ENCODE results near the gene ATF7IP2.
"Not testable (repeated sequence)": the region's sequence is repeated elsewhere in the genome, so short reads cannot be mapped to it uniquely, and the experiment has no call there.

ATF7IP2 gene, protein sequence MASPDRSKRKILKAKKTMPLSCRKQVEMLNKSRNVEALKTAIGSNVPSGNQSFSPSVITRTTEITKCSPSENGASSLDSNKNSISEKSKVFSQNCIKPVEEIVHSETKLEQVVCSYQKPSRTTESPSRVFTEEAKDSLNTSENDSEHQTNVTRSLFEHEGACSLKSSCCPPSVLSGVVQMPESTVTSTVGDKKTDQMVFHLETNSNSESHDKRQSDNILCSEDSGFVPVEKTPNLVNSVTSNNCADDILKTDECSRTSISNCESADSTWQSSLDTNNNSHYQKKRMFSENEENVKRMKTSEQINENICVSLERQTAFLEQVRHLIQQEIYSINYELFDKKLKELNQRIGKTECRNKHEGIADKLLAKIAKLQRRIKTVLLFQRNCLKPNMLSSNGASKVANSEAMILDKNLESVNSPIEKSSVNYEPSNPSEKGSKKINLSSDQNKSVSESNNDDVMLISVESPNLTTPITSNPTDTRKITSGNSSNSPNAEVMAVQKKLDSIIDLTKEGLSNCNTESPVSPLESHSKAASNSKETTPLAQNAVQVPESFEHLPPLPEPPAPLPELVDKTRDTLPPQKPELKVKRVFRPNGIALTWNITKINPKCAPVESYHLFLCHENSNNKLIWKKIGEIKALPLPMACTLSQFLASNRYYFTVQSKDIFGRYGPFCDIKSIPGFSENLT

DNA sequence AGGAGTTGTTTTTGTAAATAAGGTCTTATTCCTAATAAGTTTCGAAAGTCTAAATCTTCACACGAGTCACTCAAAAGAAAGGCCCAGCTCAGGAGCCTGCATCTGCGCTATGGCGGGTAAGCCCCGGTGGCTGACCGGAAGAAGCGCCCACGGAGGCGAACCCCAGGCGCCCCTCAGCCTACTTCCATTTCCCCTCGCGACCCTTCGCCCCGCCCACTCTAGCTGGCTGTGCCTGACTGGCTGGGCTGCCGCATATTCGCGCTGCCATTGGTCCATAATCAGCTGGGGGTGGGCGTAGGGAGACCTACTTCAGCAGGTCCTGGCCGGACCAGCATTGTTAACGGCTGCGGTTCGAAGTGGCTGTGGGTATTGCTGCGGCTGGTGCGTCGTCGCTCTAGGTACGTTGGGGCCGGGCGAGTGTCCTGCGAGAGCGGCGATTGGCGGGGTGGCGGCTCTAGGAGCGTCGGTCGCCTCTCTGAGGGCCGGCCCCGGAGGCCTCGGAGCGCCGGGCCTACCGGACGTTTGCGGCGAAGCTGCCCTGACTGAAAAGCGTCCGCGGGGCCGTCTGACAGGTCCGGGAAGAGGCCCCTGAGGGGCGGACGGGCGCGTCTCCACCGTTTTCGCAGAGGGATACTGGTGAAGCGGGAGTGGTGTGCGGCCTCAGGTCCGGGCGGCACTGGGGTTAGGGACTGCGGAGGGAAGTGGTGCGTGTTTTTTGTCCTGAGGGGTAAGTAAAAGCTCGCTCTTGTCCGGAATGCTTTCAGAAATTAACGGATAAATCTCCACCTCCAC, at the start of gene ATF7IP2:
Gene ATF7IP2, plus strand, starts transcription at position 337 of the 792 bp plus-strand sequence. CDS start 44,560 bp downstream, outside the sequence.
- peak; percentile 82 for DNase-seq

DNA sequence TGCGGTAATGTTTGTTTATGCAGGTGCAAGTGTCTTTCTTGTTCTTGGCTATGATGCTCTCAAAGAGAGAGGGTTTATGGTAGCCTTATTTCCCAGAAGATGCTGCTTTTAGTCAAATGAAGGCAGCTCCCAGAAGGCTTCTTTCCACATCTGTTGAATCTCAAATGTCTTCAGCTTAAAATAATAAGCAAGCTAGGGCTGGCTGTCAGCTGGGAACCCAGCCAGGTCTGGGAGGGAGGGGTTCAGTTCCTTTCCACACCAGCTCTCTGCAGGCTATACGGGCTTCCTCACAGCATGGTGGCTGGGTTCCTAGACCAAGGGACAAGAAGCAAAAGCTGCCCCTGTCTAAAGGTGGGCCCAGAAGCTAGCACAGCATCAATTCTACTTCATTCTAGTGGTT, 47.4 kb upstream of the ATF7IP2 start:
- no peak for DNase-seq

DNA sequence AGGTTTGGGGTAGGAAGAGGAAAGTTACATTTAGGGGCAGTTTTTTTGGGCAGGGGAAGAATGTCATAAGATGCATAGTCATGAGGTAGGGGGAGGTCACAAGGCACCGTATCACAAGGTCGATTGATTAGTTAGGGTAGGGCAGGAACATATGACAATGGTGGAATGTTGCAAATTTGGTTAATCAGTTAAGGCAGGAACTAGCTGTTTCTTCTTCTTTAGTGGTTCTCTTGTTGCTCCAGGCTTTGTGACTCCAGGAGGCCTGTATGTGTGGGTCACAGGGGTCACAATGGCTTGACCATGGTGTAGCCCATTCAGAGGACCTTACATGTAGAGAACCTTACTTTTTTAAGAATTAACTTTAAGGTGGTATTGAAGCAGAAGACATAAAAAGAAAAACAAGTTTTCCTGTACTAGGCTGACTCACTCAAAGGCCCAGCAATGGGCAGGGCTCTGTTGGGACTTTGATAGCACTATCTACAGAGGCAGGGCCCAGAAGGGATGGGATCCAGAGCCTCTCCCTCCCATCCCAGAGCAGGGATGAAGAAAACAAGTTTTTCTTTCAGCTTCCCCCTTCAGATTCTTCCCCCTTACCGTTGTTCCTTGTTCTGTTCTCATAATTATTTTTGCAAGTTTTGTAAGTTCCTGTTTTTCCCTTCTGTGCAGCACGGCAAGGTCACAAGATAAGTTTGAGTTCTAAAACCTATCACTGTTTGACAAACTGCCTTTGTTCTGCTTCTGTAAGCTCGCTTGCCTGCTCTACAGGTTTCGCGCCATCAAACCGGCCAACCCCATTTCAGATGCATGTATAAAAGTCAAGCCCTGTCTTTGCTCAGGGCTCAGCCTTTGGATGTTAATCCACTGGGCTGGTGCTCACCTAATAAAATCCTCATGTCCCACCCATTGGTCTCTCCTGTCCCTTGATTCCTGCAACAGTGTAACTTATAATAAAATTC, 45.8 kb upstream of the ATF7IP2 start:
- no peak for DNase-seq

DNA sequence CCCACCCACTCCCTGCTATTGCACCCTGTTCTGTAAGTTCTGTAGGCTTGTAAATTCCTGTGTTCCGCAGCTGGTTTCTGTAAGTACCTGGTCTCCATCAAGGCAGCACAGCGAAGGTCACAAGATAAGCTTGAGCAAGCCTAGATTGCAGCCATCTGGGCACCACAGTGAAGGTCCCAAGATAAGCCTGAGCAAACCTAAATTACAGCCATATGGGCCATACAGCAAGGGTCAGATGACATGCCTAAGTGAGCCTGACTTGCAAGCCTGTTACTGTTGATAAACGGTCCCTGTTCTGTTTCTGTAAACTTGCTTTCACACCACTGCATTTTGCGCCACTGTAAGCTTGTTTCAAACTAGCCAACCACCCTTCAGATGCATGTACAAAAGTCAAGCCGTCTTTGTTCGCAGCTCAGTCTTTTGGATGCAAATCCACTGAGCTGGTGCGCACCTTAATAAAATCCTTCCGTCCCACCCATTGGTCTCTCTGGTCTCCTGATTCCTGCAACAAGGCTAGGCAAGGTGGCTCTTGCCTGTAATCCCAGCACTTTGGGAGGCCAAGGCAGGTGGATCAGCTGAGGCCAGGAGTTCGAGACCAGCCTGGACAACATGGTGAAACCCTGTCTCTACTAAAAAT, 42.6 kb upstream of the ATF7IP2 start:
- no peak for DNase-seq

DNA sequence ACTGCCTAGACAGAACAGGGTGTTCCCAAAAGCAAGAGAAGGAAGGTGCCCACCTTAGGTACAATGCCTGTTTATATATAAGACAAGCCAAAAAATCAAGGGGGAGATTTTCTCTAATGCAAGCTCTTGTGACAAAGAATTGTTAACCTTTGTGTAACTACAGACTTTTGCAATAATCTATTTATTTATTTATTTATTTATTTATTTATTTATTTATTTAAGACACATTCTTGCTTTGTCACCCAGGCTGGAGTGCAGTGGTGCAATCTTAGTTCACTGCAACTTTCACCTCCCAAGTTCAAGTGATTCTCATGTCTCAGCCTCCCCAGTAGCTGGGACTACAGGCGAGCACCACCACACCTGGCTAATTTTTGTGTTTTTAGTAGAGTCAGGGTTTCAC, 41.2 kb upstream of the ATF7IP2 start:
- DNase-seq: not testable (repeated sequence)

DNA sequence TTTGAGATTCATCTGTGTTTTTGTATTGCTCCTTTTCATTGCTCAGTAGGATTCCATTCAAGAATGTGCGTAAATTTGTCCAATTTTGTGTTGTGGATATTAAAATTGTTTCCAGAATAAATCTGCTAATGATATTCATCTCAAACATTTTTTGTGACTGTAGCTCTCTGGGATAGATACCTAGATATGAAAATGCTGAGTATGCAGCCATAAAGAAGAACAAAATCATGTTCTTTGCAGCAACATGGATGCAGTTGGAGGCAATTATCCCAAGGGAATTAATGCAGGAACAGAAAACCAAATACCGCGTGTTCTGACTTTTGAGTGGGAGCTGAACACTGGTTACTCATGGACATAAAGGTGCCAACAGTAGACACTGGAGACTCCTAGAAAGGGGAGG, 40.2 kb upstream of the ATF7IP2 start:
- DNase-seq: no peak

DNA sequence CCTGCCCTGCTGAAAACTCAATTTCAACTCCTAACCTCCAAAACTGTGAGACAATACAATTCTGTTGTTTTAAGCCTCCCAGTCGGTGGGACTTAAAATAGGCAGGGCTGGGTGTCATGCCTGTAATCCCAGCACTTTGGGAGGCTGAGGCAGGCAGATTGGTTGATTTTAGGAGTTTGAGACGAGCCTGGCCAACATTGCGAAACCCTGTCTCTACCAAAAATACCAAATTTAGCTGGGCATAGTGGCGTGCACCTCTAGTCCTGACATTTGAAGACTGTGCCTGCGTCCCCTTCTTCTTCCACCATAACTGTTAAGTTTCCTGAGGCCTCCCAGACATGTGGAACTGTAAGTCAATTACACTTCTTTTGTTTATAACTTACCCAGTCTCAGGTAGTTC, 36.0 kb upstream of the ATF7IP2 start:
- DNase-seq: no peak

DNA sequence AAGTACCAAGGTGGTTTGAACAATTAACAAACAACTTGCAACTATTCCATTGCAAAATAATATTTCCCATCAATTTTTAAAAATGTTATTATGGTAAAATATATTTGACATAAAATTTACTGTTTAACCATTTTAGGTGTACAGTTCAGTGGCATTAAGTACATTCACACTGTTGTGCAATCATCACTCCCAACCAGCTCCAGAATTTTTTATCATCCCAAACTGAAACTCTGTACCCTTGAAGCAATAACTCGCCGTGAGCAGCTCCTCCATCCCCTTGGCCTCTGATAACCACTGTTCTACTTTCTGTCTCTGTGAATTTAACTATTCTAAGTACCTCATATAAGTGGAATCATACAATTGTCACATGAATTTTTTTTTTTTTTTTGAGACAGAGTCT, 33.6 kb upstream of the ATF7IP2 start:
- no peak for DNase-seq

DNA sequence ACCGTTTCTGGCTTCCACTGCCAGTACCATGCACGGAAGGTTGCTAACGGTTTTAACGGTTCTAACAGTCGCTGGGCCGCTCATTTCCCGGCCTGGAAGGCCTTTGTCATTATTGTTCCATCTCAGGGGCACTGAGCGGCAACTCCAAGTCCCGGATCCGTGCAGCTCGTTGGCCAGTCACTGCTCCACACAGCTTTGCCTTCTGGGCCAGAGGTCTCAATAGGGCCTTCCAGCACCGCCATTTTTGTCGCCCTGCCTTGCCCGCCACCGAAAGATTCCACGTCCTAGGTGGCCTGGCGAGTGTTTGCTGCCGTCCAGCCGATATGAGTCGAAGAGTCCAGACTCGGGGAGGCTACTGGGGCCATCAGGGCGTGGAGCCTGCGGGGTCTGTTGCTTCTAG, 30.3 kb upstream of the ATF7IP2 start:
- no peak for DNase-seq

DNA sequence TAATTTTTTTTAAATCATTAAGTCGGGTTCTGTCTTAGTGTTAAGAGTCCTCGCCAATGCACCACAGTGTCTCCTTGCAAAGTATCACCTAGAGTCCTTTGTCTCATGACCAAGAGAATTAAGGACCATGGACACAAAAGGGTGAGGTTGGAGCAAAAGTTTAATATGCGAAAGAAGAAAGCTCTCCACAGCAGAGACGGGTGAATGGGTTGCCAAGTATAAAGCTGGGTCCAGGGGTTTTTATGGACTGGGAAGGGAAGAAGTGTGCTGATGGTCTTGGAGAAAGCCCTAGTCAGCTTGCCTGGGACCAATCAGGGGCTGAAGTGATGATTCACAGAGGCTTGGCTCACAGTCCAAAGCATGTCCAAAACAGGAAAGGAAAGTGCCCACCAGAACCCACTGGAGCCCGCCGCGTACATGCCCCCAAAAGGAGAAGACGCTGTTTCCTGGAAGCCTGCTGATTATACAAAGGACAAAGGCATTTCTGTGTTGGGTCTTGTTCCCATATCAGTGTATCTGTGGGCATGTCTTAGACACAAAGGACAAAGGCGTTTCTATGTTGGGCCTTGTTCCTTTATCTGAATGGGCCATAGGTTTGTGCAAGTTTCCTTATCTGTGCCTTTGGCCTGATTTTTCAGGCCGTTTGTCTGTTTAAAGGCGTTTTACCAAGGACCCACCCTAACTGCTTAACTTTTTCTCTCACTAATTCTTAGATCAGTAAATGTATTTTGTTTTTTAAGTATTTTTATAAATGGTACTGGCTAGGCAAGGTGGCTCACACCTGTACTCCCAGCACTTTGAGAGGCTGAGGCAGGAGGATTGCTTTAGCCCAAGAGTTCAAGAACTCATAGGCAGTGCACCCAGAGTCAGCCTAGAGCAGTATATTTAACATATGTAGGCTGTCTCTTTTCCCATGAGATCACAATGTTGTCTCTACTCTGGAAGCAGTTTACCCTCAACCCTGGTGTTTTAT, 28.7 kb upstream of the ATF7IP2 start:
- no peak for DNase-seq

DNA sequence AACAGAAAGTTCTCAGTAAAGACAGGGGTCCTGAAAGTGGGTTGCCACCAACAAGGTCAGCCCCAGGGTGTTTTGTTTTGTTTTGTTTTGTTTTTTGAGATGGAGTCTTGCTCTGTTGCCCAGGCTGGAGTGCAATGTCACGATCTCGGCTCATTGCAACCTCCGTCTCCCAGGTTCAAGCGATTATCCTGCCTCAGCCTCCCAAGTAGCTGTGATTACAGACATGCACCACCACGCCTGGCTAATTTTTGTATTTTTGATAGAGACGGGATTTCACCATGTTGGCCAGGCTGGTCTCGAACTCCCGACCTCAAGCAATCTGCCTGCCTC, 24.1 kb upstream of the ATF7IP2 start:
- not testable (repeated sequence) for DNase-seq

DNA sequence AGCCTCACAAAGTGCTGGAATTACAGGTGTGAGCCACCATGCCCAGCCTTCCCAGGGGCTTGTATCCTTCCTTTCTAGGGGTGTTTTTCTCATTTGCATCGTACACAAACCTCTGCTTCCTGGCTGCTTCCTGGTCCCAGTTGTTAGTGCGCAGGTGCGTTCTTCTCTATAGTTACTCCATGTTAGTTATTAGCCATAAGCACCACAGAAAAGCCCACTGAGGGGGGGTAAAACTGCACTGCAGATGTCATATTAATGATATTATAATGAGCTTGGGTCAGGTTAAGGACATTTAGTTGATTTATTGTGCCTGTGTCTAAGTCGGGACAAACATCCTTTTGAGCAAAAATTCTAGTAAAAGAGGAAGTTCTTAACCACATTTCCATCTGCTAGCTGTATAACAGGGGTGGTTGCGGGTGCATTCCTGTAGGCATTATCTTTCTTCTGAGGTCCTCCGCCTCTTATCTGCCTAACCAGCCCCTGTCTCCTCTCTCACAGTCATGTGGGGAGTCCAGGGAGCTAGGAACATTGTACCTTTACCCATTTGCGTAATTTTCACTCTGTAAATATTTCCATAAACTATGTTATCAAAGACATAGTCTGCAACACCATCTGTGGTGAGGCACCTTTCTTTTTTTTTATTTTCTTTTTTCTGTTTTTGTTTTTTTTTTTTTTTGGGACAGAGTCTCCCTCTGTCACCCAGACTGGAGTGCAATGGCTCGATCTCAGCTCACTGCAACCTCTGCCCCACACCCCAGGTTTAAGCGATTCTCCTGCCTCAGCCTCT, 23.6 kb upstream of the ATF7IP2 start:
- no peak for DNase-seq

DNA sequence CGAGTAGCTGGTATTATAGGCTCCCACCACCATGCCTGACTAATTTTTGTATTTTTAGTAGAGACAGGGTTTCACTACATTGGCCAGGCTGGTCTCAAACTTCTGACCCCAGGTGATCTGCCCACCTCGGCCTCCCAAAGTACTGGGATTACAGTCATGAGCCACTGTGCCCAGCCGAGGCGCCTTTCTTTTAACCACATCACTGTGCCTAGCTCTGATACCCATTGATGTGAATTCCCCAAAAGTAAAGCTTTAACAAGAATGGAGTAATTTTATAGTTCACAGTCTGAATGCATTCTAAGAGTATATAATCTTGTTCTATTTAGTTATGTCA, 23.0 kb upstream of the ATF7IP2 start:
- not testable (repeated sequence) for DNase-seq

DNA sequence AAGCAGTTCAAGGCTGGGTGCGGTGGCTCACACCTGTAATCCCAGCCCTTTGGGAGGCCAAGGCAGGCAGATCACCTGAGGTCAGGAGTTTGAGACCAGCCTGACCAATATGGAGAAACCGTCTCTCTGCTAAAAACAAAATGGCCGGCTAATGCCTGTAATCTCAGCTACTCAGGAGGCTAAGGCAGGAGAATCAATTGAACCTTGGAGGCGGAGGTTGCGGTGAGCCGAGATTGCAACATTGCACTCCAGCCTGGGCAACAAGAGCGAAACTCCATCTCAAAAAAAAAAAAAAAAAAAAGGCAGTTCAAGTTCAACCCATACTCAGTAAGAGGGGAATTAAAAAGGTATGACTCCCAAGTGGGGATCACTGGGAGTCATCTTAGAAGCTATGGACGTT, 19.2 kb upstream of the ATF7IP2 start:
- not testable (repeated sequence) for DNase-seq

DNA sequence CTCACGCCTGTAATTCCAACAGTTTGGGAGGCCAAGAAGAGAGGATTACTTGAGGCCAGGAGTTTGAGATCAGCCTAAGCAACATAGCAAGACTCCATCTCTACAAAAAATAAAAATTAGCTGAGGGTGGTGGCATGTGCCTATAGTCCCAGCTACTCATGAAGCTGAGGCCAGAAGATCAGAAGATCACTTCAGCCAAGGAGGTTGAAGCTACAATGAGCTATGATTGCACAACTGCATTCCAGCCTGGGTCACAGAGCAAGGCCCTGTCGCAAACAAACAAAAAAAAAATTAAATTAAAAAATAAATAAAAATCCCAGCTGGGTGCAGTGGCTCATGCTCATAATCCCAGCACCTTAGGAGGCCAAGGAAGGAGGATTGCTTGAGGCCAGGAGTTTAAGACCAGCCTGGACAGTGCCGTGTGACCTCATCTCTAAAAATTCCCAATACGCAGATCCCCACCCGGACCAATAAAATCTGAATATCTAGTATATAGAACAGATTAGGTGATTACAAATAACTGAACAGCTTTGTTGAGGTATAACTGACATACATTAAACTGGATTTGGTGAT, 18.2 kb upstream of the ATF7IP2 start:
- no peak for DNase-seq

DNA sequence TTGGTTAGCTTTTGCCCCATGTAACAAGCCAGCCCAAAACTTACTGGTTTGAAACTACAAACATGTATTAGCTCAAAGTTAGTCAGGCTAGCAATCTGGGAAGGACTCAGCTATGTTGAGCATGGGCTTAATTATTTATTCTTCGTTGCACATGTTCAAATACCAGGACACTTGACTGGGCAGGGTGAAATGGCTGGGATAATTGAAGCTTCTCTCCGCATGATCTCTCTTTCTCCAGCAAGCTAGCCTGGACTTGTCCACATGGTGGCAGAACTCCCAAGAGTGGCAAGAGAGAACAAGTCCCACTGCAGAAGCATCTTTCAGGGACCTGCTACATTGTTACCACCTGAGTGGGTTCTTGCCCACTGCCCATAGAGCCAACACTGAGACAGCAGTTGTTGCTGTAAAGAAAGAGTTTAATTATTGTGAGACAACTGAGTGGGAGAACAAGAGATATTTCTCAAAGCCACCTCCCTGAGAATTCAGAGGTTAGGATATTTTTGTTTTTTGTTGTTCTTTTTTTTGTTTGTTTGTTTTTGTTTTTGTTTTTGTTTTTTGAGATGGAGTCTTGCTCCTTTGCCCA, 16.8 kb upstream of the ATF7IP2 start:
- no peak for DNase-seq

DNA sequence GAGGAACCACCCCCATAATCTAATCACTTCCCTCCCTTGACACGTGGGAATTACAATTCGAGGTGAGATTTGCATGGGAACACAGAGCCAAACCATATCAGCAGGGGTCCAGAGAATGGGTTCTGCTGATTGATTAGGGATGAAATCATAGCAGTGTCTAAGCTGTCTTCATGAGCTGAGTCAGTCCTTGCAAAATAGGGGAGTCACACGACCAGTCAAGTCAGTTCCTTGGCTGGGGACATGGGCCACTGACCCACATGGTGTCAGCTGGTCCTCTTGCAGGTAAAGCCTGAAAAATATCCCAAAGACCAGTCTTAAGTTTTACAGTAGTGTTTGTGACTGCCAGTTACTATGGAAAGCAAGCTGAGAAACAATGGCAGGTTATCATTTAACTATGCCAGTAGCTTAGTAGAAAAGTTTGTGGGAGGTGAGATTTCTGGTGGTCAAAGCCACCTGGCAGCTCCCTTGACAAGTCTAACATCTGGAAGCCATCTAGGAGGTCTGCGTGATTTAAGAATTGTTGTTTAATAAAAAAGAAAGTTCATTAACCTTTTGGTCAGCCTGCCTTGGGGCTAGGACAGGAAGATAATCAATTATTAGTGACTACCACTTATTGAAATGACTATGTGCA, 15.7 kb upstream of the ATF7IP2 start:
- no peak for DNase-seq

DNA sequence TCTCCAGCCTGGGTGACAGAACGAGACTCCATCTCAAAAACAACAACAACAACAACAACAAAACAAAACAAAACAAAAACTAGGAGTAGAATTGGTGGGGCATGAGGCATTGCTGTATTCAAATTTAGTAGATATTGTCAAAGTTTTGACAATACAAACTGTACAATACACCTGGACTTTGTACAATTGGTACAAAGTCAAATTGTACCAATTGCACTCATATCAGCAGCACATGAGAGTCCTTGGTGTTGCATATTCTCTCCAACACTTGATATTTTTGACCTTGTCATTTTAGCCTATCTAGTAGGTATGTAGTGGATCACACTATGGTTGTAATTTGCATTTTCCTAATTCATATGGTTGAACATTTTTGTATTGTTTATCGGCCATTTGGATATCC, 14.3 kb upstream of the ATF7IP2 start:
- DNase-seq: no peak

DNA sequence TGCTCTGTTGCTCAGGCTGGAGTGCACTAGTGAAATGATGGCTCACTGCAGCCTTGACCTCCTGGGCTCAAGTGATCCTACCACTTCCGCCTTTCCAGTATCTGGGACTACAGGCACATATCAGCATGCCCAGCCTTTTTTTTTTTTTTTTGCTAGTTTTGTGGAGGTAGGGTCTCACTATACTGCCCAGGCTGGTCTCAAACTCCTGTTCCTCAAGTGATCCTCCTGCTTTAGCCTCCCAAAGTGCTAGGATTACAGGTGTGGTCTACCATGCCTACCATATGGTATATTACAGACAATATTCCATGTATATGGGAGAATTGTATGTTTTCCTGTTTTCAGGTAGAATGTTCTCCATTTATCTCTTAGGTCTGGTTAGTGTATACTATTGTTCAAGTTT, 12.3 kb upstream of the ATF7IP2 start:
- DNase-seq: no peak

All from activated effector memory CD4-positive, alpha-beta T cell treated with Interleukin-2 at 50 U/mL for 16 hours (primary cell).